Effector memory CD8-positive, alpha-beta T cell (primary cell): ENCODE data around the gene LEMD2.

Experiments used
- ATAC-seq: fragments of 150-1000 bp; cut with Tn5 transposase; replicated peaks from 2 replicates; pipeline ENCODE4 v1.10.0; 2021; ENCODE audit warnings: mild to moderate bottlenecking, moderate library complexity
- DNase-seq, 3 experiments: peaks; one replicate each; pipeline ENCODE4 v3.0.0; 2021
- H3K27ac Mint-ChIP-seq, 2 donors: one replicate each; pipeline ENCODE4 v1.8.0; 2022; ENCODE audit warnings: mild to moderate bottlenecking in 2 of 2, mixed read lengths in 2 of 2, moderate library complexity in 2 of 2
- H3K27me3 Mint-ChIP-seq, 2 donors: one replicate each; pipeline ENCODE4 v1.8.0; 2022; ENCODE audit warnings: mixed read lengths in 2 of 2
- H3K36me3 Mint-ChIP-seq: one replicate; pipeline ENCODE4 v1.8.0; 2022; ENCODE audit warnings: mild to moderate bottlenecking, moderate library complexity, mixed read lengths; ENCODE audit not compliant: insufficient read depth
- H3K4me1 Mint-ChIP-seq, 2 donors: one replicate each; pipeline ENCODE4 v1.8.0; 2022; ENCODE audit warnings: low read depth in 2 of 2, mixed read lengths in 2 of 2
- H3K4me3 Mint-ChIP-seq, 2 donors: one replicate each; pipeline ENCODE4 v1.8.0; 2022; ENCODE audit warnings: mild to moderate bottlenecking in 2 of 2, mixed read lengths in 2 of 2, moderate library complexity in 2 of 2
- H3K9me3 Mint-ChIP-seq, 2 donors: one replicate each; pipeline ENCODE4 v1.8.0; 2022; ENCODE audit warnings: mixed read lengths in 2 of 2

LEMD2 gene

DNA sequence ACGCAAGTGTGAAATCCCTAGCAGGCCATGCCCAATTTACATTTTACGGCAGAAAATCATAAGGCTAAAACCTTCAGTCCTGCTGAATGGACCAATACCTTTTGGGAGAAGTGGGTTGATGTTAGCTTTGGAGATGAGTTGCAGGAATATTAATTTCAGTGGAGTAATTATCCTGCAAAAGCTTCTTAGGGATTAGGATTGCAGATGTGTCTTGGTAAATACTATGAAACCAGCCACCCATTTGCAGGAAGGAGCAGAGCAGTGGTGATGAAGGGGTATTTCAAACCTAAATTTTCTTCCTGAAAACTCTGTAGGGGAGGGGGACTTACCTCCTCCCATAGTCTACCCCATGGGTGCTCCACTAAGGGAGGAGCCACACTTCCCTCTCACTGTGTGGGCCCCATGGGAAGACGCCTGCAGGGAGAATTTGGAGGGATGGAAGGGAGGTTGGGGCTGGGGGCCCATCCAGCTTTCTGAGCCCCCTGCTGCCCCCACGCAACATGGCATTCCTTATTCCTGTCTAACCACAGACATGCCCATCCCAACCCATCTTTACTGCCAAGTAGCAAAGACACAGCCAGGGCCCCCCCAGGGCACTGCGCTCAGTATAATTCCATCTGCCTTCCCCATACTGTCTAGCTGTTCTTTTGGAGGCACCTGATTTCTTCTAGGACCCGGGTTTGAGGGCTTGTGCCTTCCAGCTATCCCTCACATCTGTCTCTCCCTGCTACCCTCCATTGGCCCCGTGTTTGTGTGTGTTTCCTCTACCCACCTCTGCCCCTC lies 62.8 kb downstream of the LEMD2 start:
- Mint-ChIP-seq H3K9me3 (no peaks in the 10 kb centered on the region), H3K27ac (no peak overlapping the region), H3K27me3 (peaks cover 45 to 87% of the 10 kb centered on the region in 2 donors), H3K36me3 (peaks cover 4% of the 10 kb centered on the region), H3K4me1 (peaks cover 0 to 3% of the 10 kb centered on the region in 2 donors), H3K4me3 (no peak overlapping the region)
- no peak for DNase-seq
- ATAC-seq = no peak

DNA sequence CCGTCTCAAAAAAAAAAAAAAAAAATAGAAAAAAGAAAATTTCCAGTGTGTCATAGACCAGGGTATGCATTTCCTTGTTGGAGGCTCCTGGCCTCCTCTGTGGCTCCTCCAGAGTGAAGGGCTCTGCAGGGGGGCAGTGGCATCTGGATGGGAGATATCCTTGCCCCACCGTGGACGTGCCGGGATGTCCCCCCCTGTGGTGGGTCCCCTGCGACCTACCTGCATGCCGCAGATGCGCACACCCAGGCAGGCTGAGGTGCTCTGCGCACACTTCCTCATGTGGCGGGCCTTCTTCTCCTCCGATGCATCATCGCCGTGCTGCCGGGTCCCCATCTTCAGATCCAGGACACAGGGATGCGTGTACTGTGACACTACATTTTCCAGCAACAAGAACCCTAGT lies 63.7 kb downstream of the LEMD2 start:
- H3K4me1 Mint-ChIP-seq = peaks cover 0 to under 1% of the 10 kb centered on the region in 2 donors
- H3K36me3 Mint-ChIP-seq = peaks cover 3% of the 10 kb centered on the region
- no peak for DNase-seq
- peaks cover 48 to 85% of the 10 kb centered on the region in 2 donors for H3K27me3 Mint-ChIP-seq
- H3K9me3 Mint-ChIP-seq = no peaks in the 10 kb centered on the region
- no peak for ATAC-seq
- no peak overlapping the region for H3K4me3 Mint-ChIP-seq
- no peak overlapping the region for H3K27ac Mint-ChIP-seq

DNA sequence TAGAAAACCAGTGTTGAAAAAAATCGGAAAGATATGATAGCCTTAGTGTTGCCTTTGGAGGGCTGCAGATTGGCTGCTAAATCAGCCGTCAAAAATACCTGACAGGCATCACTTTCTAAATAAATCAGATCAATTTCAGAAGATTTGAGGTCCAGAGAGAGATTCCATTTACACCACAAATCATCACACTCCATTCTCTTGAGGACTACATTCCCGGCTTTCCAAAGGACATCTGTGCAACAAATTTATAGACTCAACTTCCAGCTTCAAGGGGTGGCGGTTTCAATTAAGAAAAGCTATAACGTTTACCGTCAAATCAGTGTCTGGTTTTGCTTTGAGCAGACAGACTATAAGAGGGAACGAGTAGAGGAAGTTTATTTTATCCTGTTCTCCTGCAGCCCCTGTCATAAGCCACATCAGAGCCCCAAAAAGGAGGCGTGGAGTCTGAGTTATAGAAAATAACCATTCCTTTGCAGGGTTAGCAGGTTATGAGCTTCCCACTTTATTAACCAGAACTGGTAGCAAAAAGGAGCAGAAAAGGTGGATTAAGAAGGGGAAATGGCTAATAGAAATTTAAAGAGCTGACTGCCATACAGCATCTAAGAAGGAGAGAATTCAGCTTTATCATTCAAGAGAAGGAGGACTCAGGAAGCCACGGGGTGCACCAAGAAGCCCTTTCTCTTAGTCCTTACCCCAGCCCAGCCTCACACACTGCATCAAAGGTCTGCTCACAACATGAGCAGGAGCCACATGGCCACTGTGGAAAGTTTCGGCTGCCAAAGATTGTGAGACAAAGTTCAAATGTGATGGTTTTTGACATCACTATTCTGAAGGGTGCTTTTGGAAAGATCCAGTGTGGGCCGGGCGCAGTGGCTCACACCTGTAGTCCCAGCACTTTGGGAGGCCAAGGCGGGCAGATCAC lies 64.6 kb downstream of the LEMD2 start:
- no peak overlapping the region for H3K4me3 Mint-ChIP-seq
- H3K27me3 Mint-ChIP-seq = peaks cover 46 to 87% of the 10 kb centered on the region in 2 donors
- H3K27ac Mint-ChIP-seq = no peak overlapping the region
- DNase-seq (no peak), ATAC-seq (no peak)
- H3K4me1 Mint-ChIP-seq = no peaks in the 10 kb centered on the region
- H3K36me3 Mint-ChIP-seq = peaks cover 3% of the 10 kb centered on the region
- no peaks in the 10 kb centered on the region for H3K9me3 Mint-ChIP-seq

DNA sequence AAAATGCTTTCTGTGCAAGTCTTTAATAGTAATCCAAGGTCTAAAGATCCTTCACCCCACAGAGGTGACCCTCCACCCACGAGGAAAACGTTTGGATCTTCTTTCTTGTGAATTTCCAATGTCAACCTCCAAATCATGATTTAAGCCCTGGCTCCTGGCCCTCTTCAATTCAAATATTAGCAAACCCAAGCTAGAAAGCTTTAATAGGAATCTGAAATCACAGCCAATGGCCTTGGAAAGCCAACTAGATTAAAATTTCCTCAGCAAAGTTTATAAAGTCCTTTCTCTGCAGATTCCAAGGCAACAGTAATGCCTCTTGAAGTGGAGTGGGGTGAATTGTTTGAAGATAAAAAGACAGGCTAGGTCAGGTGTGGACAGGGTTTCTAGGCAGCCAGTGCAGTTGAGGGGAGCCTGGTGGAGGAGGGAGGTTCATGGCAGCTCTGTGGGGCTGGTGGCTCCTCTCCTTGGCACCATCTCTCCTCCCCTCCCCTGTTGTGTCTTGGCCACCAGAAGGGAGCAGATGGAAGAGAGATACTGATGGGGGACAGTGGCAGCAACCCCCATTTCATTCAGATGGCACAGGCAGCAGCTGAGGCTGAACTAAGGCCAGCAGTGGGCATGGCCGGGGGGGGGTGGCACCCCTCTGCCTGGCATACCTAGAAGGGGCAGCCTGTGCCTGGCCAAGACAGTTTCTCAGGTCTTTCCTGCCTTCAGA lies 65.4 kb downstream of the LEMD2 start:
- H3K4me3 Mint-ChIP-seq = no peak overlapping the region
- DNase-seq (no peak), ATAC-seq (no peak)
- no peaks in the 10 kb centered on the region for H3K4me1 Mint-ChIP-seq
- peaks cover 3% of the 10 kb centered on the region for H3K36me3 Mint-ChIP-seq
- H3K27ac Mint-ChIP-seq = no peak overlapping the region
- no peaks in the 10 kb centered on the region for H3K9me3 Mint-ChIP-seq
- H3K27me3 Mint-ChIP-seq = peaks cover 42 to 87% of the 10 kb centered on the region in 2 donors

DNA sequence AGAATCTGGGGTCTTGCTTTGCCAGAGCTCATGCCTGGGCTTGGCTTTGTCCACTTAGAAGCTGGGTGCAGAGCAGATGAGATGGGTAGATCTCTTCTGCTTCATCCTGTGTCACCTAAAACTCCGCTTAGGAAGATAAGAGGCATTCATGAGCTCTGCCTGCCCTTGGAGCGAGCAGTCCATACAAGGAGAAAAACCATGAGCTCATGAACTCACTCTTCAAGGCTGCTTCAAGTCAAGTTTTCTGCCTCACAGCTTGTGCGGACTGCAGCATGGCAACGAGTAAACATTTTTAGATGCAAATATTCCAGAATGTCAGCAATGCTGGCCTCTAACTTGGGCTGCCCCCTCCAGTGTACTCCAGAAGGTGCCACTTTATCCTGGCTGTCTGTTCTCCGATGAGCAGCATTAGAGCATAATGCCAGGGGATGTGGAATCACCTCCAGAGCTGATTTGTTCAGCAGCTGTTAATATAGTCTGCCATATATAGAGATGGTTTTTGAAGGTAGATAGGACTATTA lies 66.8 kb downstream of the LEMD2 start:
- DNase-seq = no peak
- H3K36me3 Mint-ChIP-seq = peaks cover 3% of the 10 kb centered on the region
- H3K4me3 Mint-ChIP-seq = no peak overlapping the region
- H3K27ac Mint-ChIP-seq = no peak overlapping the region
- H3K9me3 Mint-ChIP-seq = no peaks in the 10 kb centered on the region
- no peak for ATAC-seq
- H3K4me1 Mint-ChIP-seq = no peaks in the 10 kb centered on the region
- H3K27me3 Mint-ChIP-seq = peaks cover 41 to 80% of the 10 kb centered on the region in 2 donors

DNA sequence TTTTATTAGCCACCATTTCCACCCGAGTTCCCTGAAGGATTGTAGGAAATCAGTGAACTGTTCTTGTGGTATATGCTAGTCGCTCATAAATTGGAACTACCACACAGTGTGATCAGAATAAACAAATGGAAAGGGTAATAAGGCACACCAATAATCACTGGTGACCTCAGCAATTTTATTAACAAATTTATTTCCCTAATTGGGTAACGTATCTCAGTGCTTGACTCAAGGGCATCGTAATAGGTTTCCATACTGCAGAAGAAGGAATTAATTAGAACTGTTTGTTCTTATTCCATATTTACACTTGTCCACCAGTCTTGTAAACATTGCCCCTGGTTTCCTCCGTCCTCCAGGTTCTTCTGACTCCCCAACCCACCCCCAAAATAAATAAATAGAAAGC lies 67.4 kb downstream of the LEMD2 start:
- H3K27ac Mint-ChIP-seq = no peak overlapping the region
- no peak for DNase-seq
- ATAC-seq = no peak
- no peak overlapping the region for H3K4me3 Mint-ChIP-seq
- H3K27me3 Mint-ChIP-seq = peaks cover 37 to 74% of the 10 kb centered on the region in 2 donors
- H3K4me1 Mint-ChIP-seq = no peaks in the 10 kb centered on the region
- peaks cover 3% of the 10 kb centered on the region for H3K36me3 Mint-ChIP-seq
- no peaks in the 10 kb centered on the region for H3K9me3 Mint-ChIP-seq
